Activated CD4-positive, alpha-beta memory T cell treated with anti-CD3 and anti-CD28 coated beads for 36 hours (primary cell): ENCODE results near the gene MBOAT2. TPM values are rescaled to one million over a fixed set of nuclear protein-coding genes. Genes with fewer than 3 reads are reported as not detected.

Experiments used
- CTCF ChIA-PET: fragments of 350-600 bp; sonication (Branson Sonifier 250); formaldehyde crosslinking; loops from one replicate; lab custom pipeline; 2021; ENCODE audit warnings: antibody characterized with exemption, inconsistent platforms; lab: Charles Lee
- POLR2A ChIA-PET: fragments of 350-600 bp; sonication (Branson Sonifier 250); formaldehyde crosslinking; loops from one replicate; lab custom pipeline; 2021; ENCODE audit warnings: antibody characterized with exemption; lab: Charles Lee
- DNase-seq: peaks from one replicate; pipeline ENCODE4 v3.0.0-alpha.2; 2020
- H3K27ac Mint-ChIP-seq: one replicate; pipeline ENCODE4 v1.8.0; 2021; ENCODE audit warnings: mixed read lengths
- H3K27me3 Mint-ChIP-seq: one replicate; pipeline ENCODE4 v1.8.0; 2021; ENCODE audit warnings: mixed read lengths
- H3K36me3 Mint-ChIP-seq: one replicate; pipeline ENCODE4 v1.8.0; 2021; ENCODE audit warnings: mixed read lengths
- H3K4me1 Mint-ChIP-seq: one replicate; pipeline ENCODE4 v1.8.0; 2021; ENCODE audit warnings: low read depth, mixed read lengths
- H3K4me3 Mint-ChIP-seq: one replicate; pipeline ENCODE4 v1.8.0; 2021; ENCODE audit warnings: mild to moderate bottlenecking, mixed read lengths
- H3K9me3 Mint-ChIP-seq: one replicate; pipeline ENCODE4 v1.8.0; 2021; ENCODE audit warnings: mixed read lengths
- intact Hi-C: fragments of 100-400 bp; cut with micrococcal nuclease; formaldehyde crosslinking; loops from one replicate; pipeline ENCODE4 v1.15.1; 2023
- total RNA-seq, 2 experiments: library from RNA; stranded (reverse); gene quantifications; one replicate each; pipeline ENCODE4 v1.2.3, GENCODE V29; 2021

The MBOAT2 gene
- total RNA-seq, 2 experiments from 2014 or later = 6.4 to 7.0 TPM

GRCh38 chr2:8877332-8877731 lies 126.2 kb downstream of the MBOAT2 start:
- intact Hi-C loops = no loop called here
- Mint-ChIP-seq H3K4me3 (no peak overlapping the region), H3K27me3 (peaks cover 3% of the 10 kb centered on the region), H3K27ac (no peak overlapping the region), H3K4me1 (no peaks in the 10 kb centered on the region), H3K9me3 (no peaks in the 10 kb centered on the region), H3K36me3 (no peaks in the 10 kb centered on the region)
- no peak for DNase-seq
- CTCF ChIA-PET = no interaction called here
- POLR2A ChIA-PET = no interaction called here

GRCh38 chr2:8876628-8877027 lies 126.9 kb downstream of the MBOAT2 start:
- peaks cover 3% of the 10 kb centered on the region for H3K27me3 Mint-ChIP-seq
- H3K36me3 Mint-ChIP-seq = no peaks in the 10 kb centered on the region
- POLR2A ChIA-PET = no interaction called here
- no peak for DNase-seq
- CTCF ChIA-PET = no interaction called here
- H3K9me3 Mint-ChIP-seq = no peaks in the 10 kb centered on the region
- no peaks in the 10 kb centered on the region for H3K4me1 Mint-ChIP-seq
- no peak overlapping the region for H3K4me3 Mint-ChIP-seq
- intact Hi-C loops = no loop called here
- no peak overlapping the region for H3K27ac Mint-ChIP-seq

- H3K27ac Mint-ChIP-seq = no peak overlapping the region
- ChIA-PET POLR2A (no interaction called here), CTCF (interaction anchor here (0.5 to 1.5 kb wide), 8 partner anchors 12 to 496 kb away, joined by 3 to 4 read pairs (median 3); partner anchors contain the start of gene KIDINS220)
- no peaks in the 10 kb centered on the region for H3K9me3 Mint-ChIP-seq
- H3K4me1 Mint-ChIP-seq = no peaks in the 10 kb centered on the region
- no peak overlapping the region for H3K4me3 Mint-ChIP-seq
- H3K27me3 Mint-ChIP-seq = peaks cover 3% of the 10 kb centered on the region
- H3K36me3 Mint-ChIP-seq = no peaks in the 10 kb centered on the region
- DNase-seq = no peak
- intact Hi-C loops = loop anchor here (1.0 kb wide), 1 partner anchor 266 kb away; no protein-coding TSS in a partner anchor
Observed at GRCh38 chr2:8872821-8873432, 130.6 kb downstream of the MBOAT2 start.

- no peaks in the 10 kb centered on the region for H3K9me3 Mint-ChIP-seq
- H3K27ac Mint-ChIP-seq = no peak overlapping the region
- no peak overlapping the region for H3K4me3 Mint-ChIP-seq
- no peak for DNase-seq
- ChIA-PET CTCF (no interaction called here), POLR2A (no interaction called here)
- intact Hi-C loops = no loop called here
- H3K27me3 Mint-ChIP-seq = peaks cover 3% of the 10 kb centered on the region
- H3K36me3 Mint-ChIP-seq = no peaks in the 10 kb centered on the region
- no peaks in the 10 kb centered on the region for H3K4me1 Mint-ChIP-seq
Observed at GRCh38 chr2:8870441-8870840, 133.0 kb downstream of the MBOAT2 start.

- Mint-ChIP-seq H3K4me1 (no peaks in the 10 kb centered on the region), H3K4me3 (no peak overlapping the region), H3K9me3 (no peaks in the 10 kb centered on the region), H3K27me3 (no peaks in the 10 kb centered on the region), H3K36me3 (no peaks in the 10 kb centered on the region), H3K27ac (no peak overlapping the region)
- intact Hi-C loops = no loop called here
- ChIA-PET POLR2A (no interaction called here), CTCF (no interaction called here)
- DNase-seq = no peak
Observed at GRCh38 chr2:8867363-8867762, 136.1 kb downstream of the MBOAT2 start.

GRCh38 chr2:8863331-8863953 lies 140.0 kb downstream of the MBOAT2 start:
- ChIA-PET CTCF (interaction anchor here (0.8 kb wide), 1 partner anchor 171 kb away, joined by 3 read pairs; no protein-coding TSS in a partner anchor), POLR2A (interaction anchor here (0.9 kb wide), 1 partner anchor 156 kb away, joined by 3 read pairs; no protein-coding TSS in a partner anchor)
- Mint-ChIP-seq H3K27ac (no peak overlapping the region), H3K9me3 (no peaks in the 10 kb centered on the region), H3K4me3 (no peak overlapping the region), H3K27me3 (no peaks in the 10 kb centered on the region), H3K4me1 (no peaks in the 10 kb centered on the region), H3K36me3 (no peaks in the 10 kb centered on the region)
- intact Hi-C loops = no loop called here
- DNase-seq = no peak

GRCh38 chr2:8862230-8862629 lies 141.3 kb downstream of the MBOAT2 start:
- intact Hi-C loops = no loop called here
- H3K4me3 Mint-ChIP-seq = no peak overlapping the region
- H3K27ac Mint-ChIP-seq = no peak overlapping the region
- H3K27me3 Mint-ChIP-seq = no peaks in the 10 kb centered on the region
- H3K9me3 Mint-ChIP-seq = no peaks in the 10 kb centered on the region
- H3K4me1 Mint-ChIP-seq = no peaks in the 10 kb centered on the region
- no peaks in the 10 kb centered on the region for H3K36me3 Mint-ChIP-seq
- ChIA-PET CTCF (no interaction called here), POLR2A (no interaction called here)
- no peak for DNase-seq

GRCh38 chr2:8861797-8862196 lies 141.7 kb downstream of the MBOAT2 start:
- no peak for DNase-seq
- Mint-ChIP-seq H3K36me3 (no peaks in the 10 kb centered on the region), H3K27ac (no peak overlapping the region), H3K4me1 (no peaks in the 10 kb centered on the region), H3K27me3 (no peaks in the 10 kb centered on the region), H3K9me3 (no peaks in the 10 kb centered on the region), H3K4me3 (no peak overlapping the region)
- ChIA-PET POLR2A (no interaction called here), CTCF (no interaction called here)
- intact Hi-C loops = no loop called here

GRCh38 chr2:8860239-8860638 lies 143.2 kb downstream of the MBOAT2 start:
- CTCF ChIA-PET = interaction anchor here (0.9 kb wide), 1 partner anchor 13 kb away, joined by 4 read pairs; no protein-coding TSS in a partner anchor
- DNase-seq = no peak
- H3K9me3 Mint-ChIP-seq = no peaks in the 10 kb centered on the region
- H3K36me3 Mint-ChIP-seq = no peaks in the 10 kb centered on the region
- H3K27ac Mint-ChIP-seq = no peak overlapping the region
- H3K4me3 Mint-ChIP-seq = no peak overlapping the region
- H3K27me3 Mint-ChIP-seq = no peaks in the 10 kb centered on the region
- intact Hi-C loops = no loop called here
- H3K4me1 Mint-ChIP-seq = no peaks in the 10 kb centered on the region
- POLR2A ChIA-PET = no interaction called here

GRCh38 chr2:8858910-8859309 lies 144.6 kb downstream of the MBOAT2 start:
- H3K4me1 Mint-ChIP-seq = no peaks in the 10 kb centered on the region
- ChIA-PET CTCF (no interaction called here), POLR2A (no interaction called here)
- no peak overlapping the region for H3K4me3 Mint-ChIP-seq
- H3K9me3 Mint-ChIP-seq = no peaks in the 10 kb centered on the region
- intact Hi-C loops = no loop called here
- DNase-seq = no peak
- no peak overlapping the region for H3K27ac Mint-ChIP-seq
- H3K27me3 Mint-ChIP-seq = no peaks in the 10 kb centered on the region
- H3K36me3 Mint-ChIP-seq = no peaks in the 10 kb centered on the region

GRCh38 chr2:8858264-8858663 lies 145.2 kb downstream of the MBOAT2 start:
- intact Hi-C loops = no loop called here
- CTCF ChIA-PET = no interaction called here
- H3K4me3 Mint-ChIP-seq = no peak overlapping the region
- no peaks in the 10 kb centered on the region for H3K36me3 Mint-ChIP-seq
- H3K9me3 Mint-ChIP-seq = no peaks in the 10 kb centered on the region
- no peak overlapping the region for H3K27ac Mint-ChIP-seq
- POLR2A ChIA-PET = no interaction called here
- H3K27me3 Mint-ChIP-seq = no peaks in the 10 kb centered on the region
- no peaks in the 10 kb centered on the region for H3K4me1 Mint-ChIP-seq
- DNase-seq = no peak

GRCh38 chr2:8857709-8858108 lies 145.8 kb downstream of the MBOAT2 start:
- intact Hi-C loops = no loop called here
- Mint-ChIP-seq H3K9me3 (no peaks in the 10 kb centered on the region), H3K27ac (no peak overlapping the region), H3K36me3 (no peaks in the 10 kb centered on the region), H3K4me3 (no peak overlapping the region), H3K4me1 (no peaks in the 10 kb centered on the region), H3K27me3 (no peaks in the 10 kb centered on the region)
- ChIA-PET CTCF (no interaction called here), POLR2A (no interaction called here)
- no peak for DNase-seq

GRCh38 chr2:8856176-8856575 lies 147.3 kb downstream of the MBOAT2 start:
- Mint-ChIP-seq H3K36me3 (no peaks in the 10 kb centered on the region), H3K4me3 (no peak overlapping the region), H3K9me3 (no peaks in the 10 kb centered on the region), H3K4me1 (no peaks in the 10 kb centered on the region), H3K27me3 (peaks cover 3% of the 10 kb centered on the region), H3K27ac (no peak overlapping the region)
- no peak for DNase-seq
- intact Hi-C loops = no loop called here
- POLR2A ChIA-PET = no interaction called here
- CTCF ChIA-PET = no interaction called here
